Endodermal cell (in vitro differentiated cells): ENCODE data around the gene TTC7B. TPM values are rescaled to one million over a fixed set of nuclear protein-coding genes. Genes with fewer than 3 reads are reported as not detected.
A peak's percentile ranks its signal among the peaks of the same experiment; 100 is the strongest.

ENCODE experiments used
- DNase-seq: peaks from one replicate; pipeline ENCODE4 v3.0.0-alpha.2; 2017
- H3K27ac ChIP-seq: 2 replicates; pipeline ENCODE4 v1.5.1; 2013; ENCODE audit warnings: mild to moderate bottlenecking, low read depth, low read length, moderate library complexity
- H3K27me3 ChIP-seq: 2 replicates; pipeline ENCODE4 v1.6.1; 2013; ENCODE audit warnings: mild to moderate bottlenecking, low read length, moderate library complexity; ENCODE audit not compliant: insufficient read depth, control insufficient read depth, poor library complexity, severe bottlenecking
- H3K36me3 ChIP-seq: 2 replicates; pipeline ENCODE4 v1.7.0; 2013; ENCODE audit warnings: mild to moderate bottlenecking, low read length, moderate library complexity; ENCODE audit not compliant: control insufficient read depth, insufficient read depth
- H3K4me1 ChIP-seq: one replicate; pipeline ENCODE4 v1.7.0; 2013; ENCODE audit warnings: low read length; ENCODE audit not compliant: control insufficient read depth, insufficient read depth
- H3K4me3 ChIP-seq: 2 replicates; pipeline ENCODE4 v1.5.1; 2013; ENCODE audit warnings: mild to moderate bottlenecking, low read length, moderate library complexity
- H3K9ac ChIP-seq: 2 replicates; pipeline ENCODE4 v1.6.1; 2013; ENCODE audit warnings: mild to moderate bottlenecking, low read length, moderate library complexity; ENCODE audit not compliant: poor library complexity, severe bottlenecking; ENCODE audit errors: extremely low read depth
- H3K9me3 ChIP-seq: 2 replicates; pipeline ENCODE4 v1.6.1; 2013; ENCODE audit warnings: mild to moderate bottlenecking, low read length, moderate library complexity; ENCODE audit not compliant: control insufficient read depth
- H3K27ac Mint-ChIP-seq: 2 replicates; pipeline ENCODE4 v1.8.0; 2020; ENCODE audit warnings: mixed read lengths
- H3K27me3 Mint-ChIP-seq: 2 replicates; pipeline ENCODE4 v1.8.0; 2021; ENCODE audit warnings: mild to moderate bottlenecking, mixed read lengths; ENCODE audit not compliant: insufficient read depth
- H3K36me3 Mint-ChIP-seq: 2 replicates; pipeline ENCODE4 v1.8.0; 2020; ENCODE audit warnings: low read depth, mixed read lengths
- H3K4me1 Mint-ChIP-seq: 2 replicates; pipeline ENCODE4 v1.8.0; 2020; ENCODE audit warnings: mixed read lengths
- H3K4me3 Mint-ChIP-seq: 2 replicates; pipeline ENCODE4 v1.8.0; 2020; ENCODE audit warnings: mild to moderate bottlenecking, moderate library complexity, mixed read lengths
- H3K9me3 Mint-ChIP-seq: 2 replicates; pipeline ENCODE4 v1.8.0; 2020; ENCODE audit warnings: mild to moderate bottlenecking, mixed read lengths
- CTCF ChIP-seq: fragments of 200-600 bp; sonication (generic); conservative IDR thresholded peaks from 2 replicates; pipeline ENCODE4 v1.5.0; 2021; ENCODE audit warnings: antibody characterized with exemption, mild to moderate bottlenecking
- WGBS, 2 experiments: methylation state at CpG; one replicate each; pipeline versions ENCODE4 v1.1.5 to v1.1.7; 2013; ENCODE audit warnings: missing lambda C conversion rate in 2 of 2, mixed read lengths in 1 of 2; ENCODE audit not compliant: insufficient coverage in 1 of 2, insufficient read length in 1 of 2; 5-methylcytosine and 5-hydroxymethylcytosine counted together
- total RNA-seq, 2 donors: library from RNA; stranded (reverse); fragmentation: NEBNext Ultra II Directional in 1 of 2; extraction: Animal tissue kit (Norgen Biotek cat#: 25700) in 1 of 2; gene quantifications; 2 replicates in 1 of 2; 3 replicates in 1 of 2; pipeline ENCODE4 v1.2.1, GENCODE V29; 2021

The TTC7B gene
- total RNA-seq, 2 donors from 2014 or later = 51.3 to 62.6 TPM

GRCh38 chr14:90551733-90552464 is 264.3 kb downstream of the TTC7B start:
- H3K27me3 Mint-ChIP-seq = peaks cover 2% of the 10 kb centered on the region
- no peak overlapping the region for H3K4me3 ChIP-seq
- H3K4me1 Mint-ChIP-seq = peaks cover 23% of the 10 kb centered on the region
- H3K27ac Mint-ChIP-seq = no peak overlapping the region
- peaks cover 12% of the 10 kb centered on the region for H3K4me1 ChIP-seq
- no peak for TF ChIP-seq CTCF
- peaks cover 7% of the 10 kb centered on the region for H3K36me3 Mint-ChIP-seq
- H3K9me3 ChIP-seq = peaks cover 11% of the 10 kb centered on the region
- no peaks in the 10 kb centered on the region for H3K36me3 ChIP-seq
- DNase-seq = no peak
- WGBS, 2 experiments = 92 to 95% methylated on average over 5 to 11 of the region's 11 CpGs
- peaks cover 12% of the 10 kb centered on the region for H3K9me3 Mint-ChIP-seq
- no peak overlapping the region for H3K4me3 Mint-ChIP-seq
- no peak overlapping the region for H3K9ac ChIP-seq
- H3K27me3 ChIP-seq = no peaks in the 10 kb centered on the region
- H3K27ac ChIP-seq = no peak overlapping the region

- Histone ChIP-seq H3K4me1 (peaks cover 7% of the 10 kb centered on the region), H3K9ac (no peak overlapping the region), H3K36me3 (no peaks in the 10 kb centered on the region), H3K27me3 (no peaks in the 10 kb centered on the region), H3K27ac (no peak overlapping the region), H3K4me3 (no peak overlapping the region), H3K9me3 (peaks cover 11% of the 10 kb centered on the region)
- Mint-ChIP-seq H3K4me1 (peaks cover 24% of the 10 kb centered on the region), H3K36me3 (peaks cover 7% of the 10 kb centered on the region), H3K9me3 (peaks cover 12% of the 10 kb centered on the region), H3K27ac (no peak overlapping the region), H3K4me3 (no peak overlapping the region), H3K27me3 (peaks cover 2% of the 10 kb centered on the region)
- TF ChIP-seq CTCF = no peak
- WGBS, 2 experiments = 82 to 94% methylated on average over 5 to 6 of the region's 6 CpGs
- no peak for DNase-seq
Observed at GRCh38 chr14:90551070-90551704, 265.0 kb downstream of the TTC7B start.

GRCh38 chr14:90549794-90550641 is 266.2 kb downstream of the TTC7B start:
- Mint-ChIP-seq H3K27ac (peak overlapping the region; percentile 58), H3K9me3 (peaks cover 12% of the 10 kb centered on the region), H3K4me1 (peaks cover 18% of the 10 kb centered on the region), H3K27me3 (no peaks in the 10 kb centered on the region), H3K36me3 (peaks cover 7% of the 10 kb centered on the region), H3K4me3 (no peak overlapping the region)
- Histone ChIP-seq H3K27ac (no peak overlapping the region), H3K4me3 (peak overlapping the region; percentile 69), H3K36me3 (no peaks in the 10 kb centered on the region), H3K27me3 (no peaks in the 10 kb centered on the region), H3K4me1 (peaks cover 4% of the 10 kb centered on the region), H3K9me3 (peaks cover 11% of the 10 kb centered on the region), H3K9ac (no peak overlapping the region)
- WGBS, 2 experiments = 78 to 90% methylated on average over 10 of the region's 10 CpGs
- TF ChIP-seq CTCF = no peak
- no peak for DNase-seq
